Thyroid gland (tissue), 4 donors: ENCODE measurements around the gene TEX55. TPM values are rescaled to one million over a fixed set of nuclear protein-coding genes. Genes with fewer than 3 reads are reported as not detected.

Source experiments
- total RNA-seq, 4 donors: library from RNA; depleted of rRNA; stranded (reverse); fragments of >200 nt; gene quantifications; one replicate each; pipeline ENCODE4 v1.2.3, GENCODE V29; 2016

Gene TEX55
- total RNA-seq, 4 donors from 2014 or later = 0.27 TPM; not detected in 3

Other genes with a start within 250 kb of the TEX55 start
- 1 to 10 TPM in 1 of 4 donors, under 1 TPM in 3; 0.29 to 1.4 (median 0.75) TPM for gene IGSF11, start 111.3 kb upstream of the TEX55 start, total RNA-seq
- not detected for gene UPK1B, start 27.4 kb downstream of the TEX55 start, total RNA-seq
- gene B4GALT4, start 94.7 kb downstream of the TEX55 start, total RNA-seq = 10 to 100 TPM; 18.8 to 23.5 (median 21.3) TPM
- gene ARHGAP31, start 148.2 kb downstream of the TEX55 start, total RNA-seq = 10 to 100 TPM; 40.0 to 78.9 (median 55.0) TPM